HG03064 (cell line): ENCODE data around the gene EYS.
"Not testable (repeated sequence)": the region's sequence is repeated elsewhere in the genome, so short reads cannot be mapped to it uniquely, and the experiment has no call there.

ENCODE experiments used
- ATAC-seq: cut with Tn5 transposase; IDR thresholded peaks from one replicate; pipeline ENCODE4 v1.9.1; 2021; ENCODE audit warnings: low read depth; ENCODE audit not compliant: unreplicated experiment

The EYS gene

GRCh38 chr6:63740709-63741108 lies 1966.3 kb downstream of the EYS start:
- ATAC-seq = no peak

DNA sequence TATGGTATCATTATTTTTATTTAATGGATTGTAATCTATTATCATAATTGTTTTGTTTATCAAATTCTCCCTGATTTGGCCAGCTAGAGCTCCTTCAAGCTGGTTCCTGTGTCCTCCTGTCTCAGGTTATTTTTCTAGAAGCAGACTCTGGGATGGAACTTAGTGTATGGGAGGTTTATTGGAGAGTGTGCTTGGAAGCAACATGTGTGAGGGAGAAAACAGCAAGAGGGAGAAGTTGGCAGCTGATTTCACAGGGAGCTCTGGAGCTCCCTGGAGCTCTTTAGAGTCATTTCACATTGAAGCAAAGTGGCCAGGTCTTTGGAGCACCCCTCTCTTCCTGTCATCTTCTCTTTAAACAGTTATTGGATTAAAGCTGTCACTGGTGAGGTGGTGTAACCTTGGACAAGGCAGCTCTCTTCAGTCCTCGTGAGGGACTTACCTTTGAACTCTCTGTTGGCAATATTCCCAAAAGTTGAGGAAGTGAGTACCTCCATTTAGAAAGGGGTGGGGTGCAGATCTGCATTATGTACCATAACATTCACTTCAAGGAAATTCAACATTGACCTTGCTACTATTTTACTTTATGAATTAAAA lies 1967.8 kb downstream of the EYS start:
- ATAC-seq = no peak

- not testable (repeated sequence) for ATAC-seq
These were observed 1968.8 kb downstream of the EYS start for GRCh38 chr6:63738190-63738589.

DNA sequence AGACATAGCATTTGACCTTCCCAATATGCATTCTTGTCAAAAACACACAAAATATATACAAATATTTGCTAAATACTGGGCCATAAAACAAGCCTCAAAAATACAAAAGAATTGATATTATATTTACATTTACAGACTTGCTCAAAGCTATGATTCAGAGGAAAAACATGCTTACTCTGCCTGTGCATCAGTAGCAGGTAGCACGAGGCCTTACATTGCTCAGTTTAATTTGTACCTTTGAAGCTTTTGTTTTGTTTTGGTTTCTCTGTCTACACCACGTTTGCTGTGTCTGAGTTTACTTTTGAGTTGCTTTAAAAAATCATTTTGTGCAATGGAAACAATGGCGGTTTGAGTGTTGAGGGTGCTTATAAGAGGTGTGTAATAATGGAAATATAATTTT lies 1972.1 kb downstream of the EYS start:
- no peak for ATAC-seq

GRCh38 chr6:63732336-63732735 lies 1974.7 kb downstream of the EYS start:
- no peak for ATAC-seq

DNA sequence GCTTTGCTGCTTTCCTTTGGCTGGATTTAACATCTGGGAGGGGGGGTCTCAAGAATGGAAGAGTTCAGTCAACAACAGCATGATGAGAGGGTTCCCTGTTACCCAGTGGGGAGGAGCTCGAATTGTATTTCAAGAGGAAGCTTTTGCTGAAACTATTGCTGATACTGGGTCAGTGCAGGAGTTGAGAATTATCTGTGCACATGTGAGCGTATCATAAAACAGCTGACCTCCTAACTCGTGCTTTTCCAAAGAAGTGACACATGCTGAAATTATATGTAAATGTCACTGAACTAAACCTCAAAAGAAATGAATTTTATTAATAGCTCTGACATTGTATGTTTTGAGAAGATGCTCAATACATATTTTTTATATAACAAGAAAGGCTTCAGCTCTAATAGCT lies 1975.1 kb downstream of the EYS start:
- no peak for ATAC-seq

- no peak for ATAC-seq
These were observed 1976.7 kb downstream of the EYS start for GRCh38 chr6:63730311-63730710.

- ATAC-seq = no peak
These were observed 1982.3 kb downstream of the EYS start for GRCh38 chr6:63724721-63725120.

DNA sequence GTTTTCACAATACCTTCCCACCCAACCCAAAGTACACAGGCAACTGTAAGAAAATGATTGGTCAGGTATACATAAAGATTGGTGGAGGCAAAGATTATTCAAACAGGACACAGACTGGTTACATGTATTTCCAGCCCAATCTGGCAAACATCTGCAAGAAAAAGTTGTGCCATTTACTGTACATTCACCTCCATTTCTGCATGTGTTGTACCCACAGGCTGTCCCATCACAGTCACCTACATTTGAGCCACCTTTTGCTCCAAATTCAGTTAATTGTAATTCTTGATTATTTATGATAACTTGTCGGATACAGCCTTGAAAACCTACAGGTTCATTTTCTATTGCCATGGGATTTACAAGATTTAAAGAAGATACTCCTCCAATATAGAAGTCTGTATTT lies 1985.8 kb downstream of the EYS start:
- ATAC-seq = no peak

- no peak for ATAC-seq
These were observed 1990.9 kb downstream of the EYS start for GRCh38 chr6:63716169-63716568.

DNA sequence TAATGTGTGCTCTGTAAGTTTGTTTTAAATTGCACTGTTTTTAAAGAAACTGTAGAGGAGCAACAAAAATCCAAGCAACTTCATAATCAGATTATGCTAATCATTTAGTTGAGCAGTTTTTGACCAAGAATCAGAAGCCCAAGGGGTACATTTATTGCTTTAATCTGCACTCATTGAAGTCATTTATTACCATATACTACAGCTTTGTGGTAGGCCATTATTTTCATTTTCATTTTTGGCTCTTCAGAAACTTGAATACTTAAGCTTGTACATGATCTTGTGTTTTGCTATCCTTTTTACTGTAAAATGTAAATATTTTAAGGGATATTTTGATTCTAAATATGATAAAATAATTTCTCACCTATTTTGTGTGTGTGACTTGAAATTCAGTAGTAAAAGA lies 1992.9 kb downstream of the EYS start:
- ATAC-seq = no peak

GRCh38 chr6:63713332-63713731 lies 1993.7 kb downstream of the EYS start:
- ATAC-seq = no peak

- ATAC-seq = no peak
These were observed 1997.9 kb downstream of the EYS start for GRCh38 chr6:63709148-63709547.

DNA sequence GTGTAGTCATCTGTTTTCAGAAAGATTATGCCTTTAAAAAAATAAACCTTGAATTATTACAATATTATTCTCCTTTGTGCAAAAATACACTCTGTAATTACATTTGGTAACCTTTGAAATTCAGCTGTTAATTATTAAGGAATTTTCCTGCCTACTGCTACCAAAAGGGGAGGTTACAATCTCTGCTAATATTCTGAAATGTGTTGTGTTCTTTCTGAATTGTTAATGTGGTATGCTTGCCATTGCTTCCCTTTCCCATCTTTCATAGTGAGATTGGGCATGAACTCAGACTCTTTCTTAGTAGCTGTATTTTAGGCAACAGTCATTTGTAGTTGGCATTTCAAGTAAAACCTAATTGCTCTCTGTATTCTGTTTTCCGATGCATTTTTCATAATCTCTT lies 1998.4 kb downstream of the EYS start:
- ATAC-seq = no peak

DNA sequence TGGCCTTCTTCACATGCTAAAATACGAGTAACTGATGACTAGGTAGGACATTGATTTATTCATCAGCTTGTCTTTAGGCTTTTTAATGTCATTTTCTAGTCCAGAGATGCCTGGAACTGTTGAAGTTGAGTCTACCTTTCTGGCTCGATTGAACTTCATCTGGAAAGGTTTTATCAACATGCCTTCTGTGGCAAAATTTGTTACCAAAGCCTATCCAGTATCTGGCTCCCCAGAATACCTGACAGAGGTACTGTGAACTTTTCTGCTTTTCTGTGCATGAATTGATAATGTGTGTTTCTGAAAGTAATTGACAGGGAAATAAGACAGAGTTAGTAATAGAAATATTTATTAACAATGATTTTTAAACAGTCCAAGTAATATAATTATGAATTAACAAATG lies 2000.4 kb downstream of the EYS start:
- ATAC-seq = no peak

- ATAC-seq = no peak
These were observed 2001.3 kb downstream of the EYS start for GRCh38 chr6:63705707-63706106.

DNA sequence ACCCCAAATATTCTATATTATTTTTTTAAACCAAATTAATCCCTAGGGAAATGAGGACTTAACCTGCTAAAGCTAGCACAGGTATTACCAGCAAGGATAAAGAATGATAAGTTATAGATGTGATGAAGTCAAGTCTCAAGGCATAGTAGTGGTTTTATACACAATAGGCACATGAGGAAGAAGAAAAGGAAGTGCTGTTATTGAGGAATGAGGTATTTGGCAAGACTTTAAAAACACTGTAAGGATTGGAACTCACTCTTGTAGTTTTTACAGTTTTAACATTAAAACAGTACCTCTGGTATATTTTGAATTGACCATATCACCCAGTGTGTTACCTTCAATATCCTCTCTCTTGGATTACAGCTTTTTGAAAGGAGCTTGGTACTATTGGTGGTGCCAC lies 2016.8 kb downstream of the EYS start:
- ATAC-seq = no peak

DNA sequence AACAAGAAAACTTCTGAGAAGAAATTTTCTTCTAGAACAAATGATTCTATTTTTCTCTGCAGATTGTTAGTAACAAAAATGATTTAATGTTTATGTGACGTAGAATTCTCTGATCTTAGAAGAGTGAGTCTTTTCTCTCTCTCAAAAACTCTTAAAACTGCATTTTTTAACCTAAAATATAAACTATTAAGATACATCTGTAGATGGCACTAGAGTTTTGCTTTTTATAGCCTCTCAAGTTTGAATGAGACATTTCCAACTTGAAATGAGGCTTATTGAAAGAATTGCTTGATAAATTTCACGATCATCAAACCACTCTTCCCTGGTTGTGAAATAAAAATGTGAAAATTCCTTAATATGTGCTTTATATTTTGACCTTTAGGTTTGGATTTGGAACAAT lies 2017.6 kb downstream of the EYS start:
- no peak for ATAC-seq

GRCh38 chr6:63685446-63686379 lies 2021.3 kb downstream of the EYS start:
- ATAC-seq = peak; percentile 90

DNA sequence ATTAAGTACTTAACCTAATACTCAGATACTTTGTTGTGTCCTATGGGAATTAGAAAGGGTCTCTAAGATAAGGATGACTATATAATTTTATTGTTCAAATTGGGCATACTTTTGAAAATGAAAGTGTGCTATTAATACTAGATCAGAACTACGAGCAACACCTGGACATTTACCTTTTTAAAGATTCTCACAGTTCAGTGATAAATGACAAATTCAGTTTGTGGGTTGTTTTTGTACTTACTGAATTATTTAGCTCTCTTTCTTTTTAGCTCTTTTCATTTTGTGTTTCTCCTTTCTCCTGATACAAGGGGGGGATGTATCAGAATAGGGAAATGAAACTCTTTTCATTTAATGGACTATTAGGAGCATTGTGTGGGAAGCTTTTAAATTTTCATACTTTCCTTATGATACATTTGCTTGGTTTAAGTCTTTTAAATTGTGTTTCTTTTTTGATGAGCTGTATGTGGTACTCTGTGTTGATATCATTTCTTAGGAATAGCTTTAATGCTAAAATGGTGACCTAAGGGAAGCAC lies 2023.9 kb downstream of the EYS start:
- ATAC-seq = no peak

GRCh38 chr6:63677282-63677681 lies 2029.7 kb downstream of the EYS start:
- ATAC-seq = no peak
